Measurements from ENCODE around the gene TAGLN. TPM values are rescaled to one million over a fixed set of nuclear protein-coding genes. Genes with fewer than 3 reads are reported as not detected.
"Not testable (repeated sequence)": the region's sequence is repeated elsewhere in the genome, so short reads cannot be mapped to it uniquely, and the experiment has no call there.

The TAGLN gene
- total RNA-seq, 2 donors from 2014 or later, result 228 to 412 TPM

GRCh38 chr11:117205211-117205818, 6.1 kb downstream of the TAGLN start:
- H3K27ac ChIP-seq (ENCODE audit: low read depth, low read length), result no peak overlapping the region
- Mint-ChIP-seq H3K36me3 (ENCODE audit: low read depth) (peaks cover 35% of the 10 kb centered on the region), H3K4me1 (peaks cover 24% of the 10 kb centered on the region), H3K9me3 (no peaks in the 10 kb centered on the region), H3K27ac (peak overlapping the region; percentile 61), H3K27me3 (ENCODE audit: insufficient read depth) (no peaks in the 10 kb centered on the region), H3K4me3 (no peak overlapping the region)
- no peaks in the 10 kb centered on the region for H3K9me3 ChIP-seq (ENCODE audit: control insufficient read depth, low read length)
- TF ChIP-seq, protein P1, sequence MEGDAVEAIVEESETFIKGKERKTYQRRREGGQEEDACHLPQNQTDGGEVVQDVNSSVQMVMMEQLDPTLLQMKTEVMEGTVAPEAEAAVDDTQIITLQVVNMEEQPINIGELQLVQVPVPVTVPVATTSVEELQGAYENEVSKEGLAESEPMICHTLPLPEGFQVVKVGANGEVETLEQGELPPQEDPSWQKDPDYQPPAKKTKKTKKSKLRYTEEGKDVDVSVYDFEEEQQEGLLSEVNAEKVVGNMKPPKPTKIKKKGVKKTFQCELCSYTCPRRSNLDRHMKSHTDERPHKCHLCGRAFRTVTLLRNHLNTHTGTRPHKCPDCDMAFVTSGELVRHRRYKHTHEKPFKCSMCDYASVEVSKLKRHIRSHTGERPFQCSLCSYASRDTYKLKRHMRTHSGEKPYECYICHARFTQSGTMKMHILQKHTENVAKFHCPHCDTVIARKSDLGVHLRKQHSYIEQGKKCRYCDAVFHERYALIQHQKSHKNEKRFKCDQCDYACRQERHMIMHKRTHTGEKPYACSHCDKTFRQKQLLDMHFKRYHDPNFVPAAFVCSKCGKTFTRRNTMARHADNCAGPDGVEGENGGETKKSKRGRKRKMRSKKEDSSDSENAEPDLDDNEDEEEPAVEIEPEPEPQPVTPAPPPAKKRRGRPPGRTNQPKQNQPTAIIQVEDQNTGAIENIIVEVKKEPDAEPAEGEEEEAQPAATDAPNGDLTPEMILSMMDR (conservative IDR thresholded peaks at IDR 0.05), result no peak
- no peak overlapping the region for H3K9ac ChIP-seq (ENCODE audit: extremely low read depth, low read length, poor library complexity, severe bottlenecking)
- no peaks in the 10 kb centered on the region for H3K27me3 ChIP-seq (ENCODE audit: control insufficient read depth, insufficient read depth, low read length, poor library complexity, severe bottlenecking)
- peaks cover 3% of the 10 kb centered on the region for H3K4me1 ChIP-seq (ENCODE audit: control insufficient read depth, insufficient read depth, low read length)
- H3K4me3 ChIP-seq (ENCODE audit: low read length), result no peak overlapping the region
- 95 to 100% methylated on average over 4 to 10 of the region's 11 CpGs for WGBS, 2 experiments (ENCODE audit: insufficient coverage in 1 of 2, insufficient read length in 1 of 2)
- peaks cover 44% of the 10 kb centered on the region for H3K36me3 ChIP-seq (ENCODE audit: control insufficient read depth, insufficient read depth, low read length)
- DNase-seq, result peak; percentile 58

GRCh38 chr11:117206111-117206510, 6.9 kb downstream of the TAGLN start:
- not testable (repeated sequence) for H3K4me3 ChIP-seq (ENCODE audit: low read length); H3K4me3 Mint-ChIP-seq; H3K27ac Mint-ChIP-seq; H3K4me1 ChIP-seq (ENCODE audit: control insufficient read depth, insufficient read depth, low read length); H3K27ac ChIP-seq (ENCODE audit: low read depth, low read length); H3K9me3 Mint-ChIP-seq; DNase-seq; H3K9ac ChIP-seq (ENCODE audit: extremely low read depth, low read length, poor library complexity, severe bottlenecking); H3K27me3 Mint-ChIP-seq (ENCODE audit: insufficient read depth); H3K27me3 ChIP-seq (ENCODE audit: control insufficient read depth, insufficient read depth, low read length, poor library complexity, severe bottlenecking); H3K9me3 ChIP-seq (ENCODE audit: control insufficient read depth, low read length)
- H3K36me3 Mint-ChIP-seq (ENCODE audit: low read depth), result peaks cover 40% of the 10 kb centered on the region
- peaks cover 44% of the 10 kb centered on the region for H3K36me3 ChIP-seq (ENCODE audit: control insufficient read depth, insufficient read depth, low read length)
- peaks cover 16% of the 10 kb centered on the region for H3K4me1 Mint-ChIP-seq
- 92% methylated on average over 2 to 7 of the region's 8 CpGs for WGBS, 2 experiments (ENCODE audit: insufficient coverage in 1 of 2, insufficient read length in 1 of 2)

DNA sequence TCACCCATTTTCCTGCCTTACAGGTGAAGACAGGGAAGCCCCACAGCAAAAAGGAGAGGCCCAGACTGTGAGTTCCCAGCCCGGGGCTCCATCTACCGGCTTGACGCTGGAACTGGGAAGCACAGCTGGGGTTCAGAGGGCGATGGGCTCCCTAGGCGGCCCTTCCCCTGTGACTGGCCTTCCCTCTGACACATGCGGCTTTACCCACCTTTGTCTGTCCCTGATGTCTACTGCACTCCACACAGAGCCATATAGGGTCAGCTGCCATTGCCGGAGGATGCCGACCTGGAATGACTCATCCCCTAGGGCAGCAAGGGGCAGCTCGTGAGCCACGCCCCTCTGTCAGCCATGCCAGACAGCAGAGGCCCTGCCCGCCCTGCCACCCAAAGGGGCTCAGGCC, 7.7 kb downstream of the TAGLN start:
- not testable (repeated sequence) for H3K27ac ChIP-seq (ENCODE audit: low read depth, low read length); H3K9me3 ChIP-seq (ENCODE audit: control insufficient read depth, low read length); H3K9ac ChIP-seq (ENCODE audit: extremely low read depth, low read length, poor library complexity, severe bottlenecking); H3K4me3 Mint-ChIP-seq; H3K27me3 Mint-ChIP-seq (ENCODE audit: insufficient read depth); H3K9me3 Mint-ChIP-seq; H3K27me3 ChIP-seq (ENCODE audit: control insufficient read depth, insufficient read depth, low read length, poor library complexity, severe bottlenecking); H3K4me1 ChIP-seq (ENCODE audit: control insufficient read depth, insufficient read depth, low read length); H3K4me3 ChIP-seq (ENCODE audit: low read length); H3K27ac Mint-ChIP-seq
- WGBS, 2 experiments (ENCODE audit: insufficient coverage in 1 of 2, insufficient read length in 1 of 2), result 96% methylated on average over 5 of the region's 11 CpGs; no CpG with 5 or more reads in 1 of the 2 experiments
- H3K36me3 Mint-ChIP-seq (ENCODE audit: low read depth), result peaks cover 45% of the 10 kb centered on the region
- H3K36me3 ChIP-seq (ENCODE audit: control insufficient read depth, insufficient read depth, low read length), result peaks cover 37% of the 10 kb centered on the region
- peak; percentile 78 for DNase-seq
- TF ChIP-seq, protein P1 (conservative IDR thresholded peaks at IDR 0.05), result peak; percentile 34
- H3K4me1 Mint-ChIP-seq, result peaks cover 14% of the 10 kb centered on the region

GRCh38 chr11:117207481-117207880, 8.3 kb downstream of the TAGLN start:
- peaks cover 45% of the 10 kb centered on the region for H3K36me3 Mint-ChIP-seq (ENCODE audit: low read depth)
- H3K4me1 ChIP-seq (ENCODE audit: control insufficient read depth, insufficient read depth, low read length); H3K27me3 ChIP-seq (ENCODE audit: control insufficient read depth, insufficient read depth, low read length, poor library complexity, severe bottlenecking); H3K27ac Mint-ChIP-seq; DNase-seq; H3K9me3 Mint-ChIP-seq; H3K4me3 Mint-ChIP-seq; H3K4me3 ChIP-seq (ENCODE audit: low read length); H3K9ac ChIP-seq (ENCODE audit: extremely low read depth, low read length, poor library complexity, severe bottlenecking); H3K9me3 ChIP-seq (ENCODE audit: control insufficient read depth, low read length); H3K27ac ChIP-seq (ENCODE audit: low read depth, low read length); H3K27me3 Mint-ChIP-seq (ENCODE audit: insufficient read depth): not testable (repeated sequence)
- peaks cover 33% of the 10 kb centered on the region for H3K36me3 ChIP-seq (ENCODE audit: control insufficient read depth, insufficient read depth, low read length)
- WGBS, 2 experiments (ENCODE audit: insufficient coverage in 1 of 2, insufficient read length in 1 of 2), result 89 to 90% methylated on average over 4 to 5 of the region's 5 CpGs
- H3K4me1 Mint-ChIP-seq, result peaks cover 14% of the 10 kb centered on the region
